B cell (primary cell): ENCODE measurements around the gene SECTM1. TPM values are rescaled to one million over a fixed set of nuclear protein-coding genes. Genes with fewer than 3 reads are reported as not detected.

ENCODE experiments used
- ATAC-seq: fragments of 200-7000 bp; cut with Tn5 transposase; one replicate; pipeline ENCODE4 v1.10.0; 2021; ENCODE audit warnings: low read depth, mild to moderate bottlenecking, moderate number of reproducible peaks, moderate library complexity
- CTCF ChIA-PET: fragments of 350-600 bp; sonication (Branson Sonifier 250); formaldehyde crosslinking; loops from one replicate; lab custom pipeline; 2021; ENCODE audit warnings: antibody characterized with exemption, inconsistent platforms; lab: Charles Lee
- POLR2A ChIA-PET: fragments of 350-600 bp; sonication (Branson Sonifier 250); formaldehyde crosslinking; loops from one replicate; lab custom pipeline; 2021; ENCODE audit warnings: antibody characterized with exemption; lab: Charles Lee
- DNase-seq: peaks from one replicate; pipeline ENCODE4 v3.0.0; 2013
- H2AFZ ChIP-seq: 2 replicates; pipeline ENCODE4 v1.6.1; 2012; ENCODE audit warnings: mild to moderate bottlenecking, low read depth, low read length; ENCODE audit not compliant: insufficient read depth, poor library complexity, severe bottlenecking
- H3K27ac ChIP-seq, 2 donors: 1 replicate in 1 of 2; 2 replicates in 1 of 2; pipeline ENCODE4 v1.5.1; 2012 to 2013; ENCODE audit warnings: low read length in 2 of 2, mild to moderate bottlenecking in 2 of 2, moderate library complexity in 1 of 2
- H3K27me3 ChIP-seq, 4 experiments: fragments of 200-600 bp in 1 of 4; sonication (generic) in 1 of 4; replicated peaks in 1 of 4; 1 replicate in 2 of 4; 2 replicates in 2 of 4; pipeline versions ENCODE4 v1.6.1 to v1.7.0; 2013 to 2016; ENCODE audit warnings: low read length in 3 of 4, mild to moderate bottlenecking in 2 of 4, mixed read lengths in 1 of 4, moderate library complexity in 1 of 4; ENCODE audit not compliant: insufficient read depth in 4 of 4, control insufficient read depth in 3 of 4; ENCODE audit errors: control extremely low read depth in 1 of 4
- H3K36me3 ChIP-seq, 2 experiments: replicated peaks in 1 of 2; 1 replicate in 1 of 2; 2 replicates in 1 of 2; pipeline versions ENCODE4 v1.6.1 to v1.7.1; 2013; ENCODE audit warnings: low read length in 1 of 2; ENCODE audit not compliant: insufficient read depth in 2 of 2, control insufficient read depth in 1 of 2; ENCODE audit errors: control extremely low read depth in 1 of 2, extremely low read depth in 1 of 2
- H3K4me1 ChIP-seq, 2 donors: fragments of 200-600 bp in 1 of 2; sonication (generic) in 1 of 2; 1 replicate in 1 of 2; 2 replicates in 1 of 2; pipeline versions ENCODE4 v1.5.1 to v1.6.1; 2013 to 2017; ENCODE audit warnings: low read length in 2 of 2; ENCODE audit not compliant: control insufficient read depth in 2 of 2, insufficient read depth in 2 of 2
- H3K4me2 ChIP-seq: replicated peaks from 2 replicates; pipeline ENCODE3; 2012; ENCODE audit warnings: mild to moderate bottlenecking, low read depth, low read length; ENCODE audit not compliant: poor library complexity, severe bottlenecking
- H3K4me3 ChIP-seq, 5 experiments: fragments of 200-600 bp in 1 of 5; sonication (generic) in 1 of 5; 1 replicate in 3 of 5; 2 replicates in 2 of 5; pipeline versions ENCODE4 v1.5.1 to v1.7.0; 2011 to 2016; ENCODE audit warnings: low read length in 4 of 5, mild to moderate bottlenecking in 4 of 5, low read depth in 2 of 5, control low read depth in 1 of 5, moderate library complexity in 1 of 5; ENCODE audit not compliant: insufficient read depth in 1 of 5; ENCODE audit errors: control extremely low read depth in 1 of 5, extremely low read depth in 1 of 5
- H3K79me2 ChIP-seq: fragments of 200-600 bp; sonication (generic); one replicate; pipeline ENCODE4 v1.6.0; 2016; ENCODE audit warnings: low read length; ENCODE audit not compliant: control insufficient read depth, insufficient read depth
- H3K9ac ChIP-seq: fragments of 200-600 bp; sonication (generic); 2 replicates; pipeline ENCODE4 v1.6.1; 2017; ENCODE audit warnings: mild to moderate bottlenecking, low read length, moderate library complexity
- H3K9me3 ChIP-seq, 3 donors: one replicate each; pipeline versions ENCODE4 v1.6.1 to v1.7.1; 2013; ENCODE audit warnings: low read length in 2 of 3; ENCODE audit not compliant: control insufficient read depth in 2 of 3, insufficient read depth in 1 of 3; ENCODE audit errors: control extremely low read depth in 1 of 3
- H4K20me1 ChIP-seq: 2 replicates; pipeline ENCODE4 v1.6.0; 2012; ENCODE audit warnings: mild to moderate bottlenecking, low read length; ENCODE audit not compliant: insufficient read depth, control insufficient read depth, poor library complexity, severe bottlenecking
- H3K27ac Mint-ChIP-seq: one replicate; pipeline ENCODE4 v1.8.0; 2021; ENCODE audit warnings: mixed read lengths
- H3K27me3 Mint-ChIP-seq: one replicate; pipeline ENCODE4 v1.8.0; 2021; ENCODE audit warnings: mixed read lengths
- H3K4me1 Mint-ChIP-seq: one replicate; pipeline ENCODE4 v1.8.0; 2021; ENCODE audit warnings: mixed read lengths
- H3K4me3 Mint-ChIP-seq: one replicate; pipeline ENCODE4 v1.8.0; 2021; ENCODE audit warnings: mixed read lengths
- H3K9me3 Mint-ChIP-seq: one replicate; pipeline ENCODE4 v1.8.0; 2022; ENCODE audit warnings: mixed read lengths; ENCODE audit not compliant: insufficient read depth
- CTCF ChIP-seq: fragments of 200-600 bp; IDR thresholded peaks from one replicate; pipeline ENCODE4 v1.8.0; 2022; ENCODE audit warnings: antibody characterized with exemption, mild to moderate bottlenecking
- EZH2 ChIP-seq: IDR thresholded peaks from 2 replicates; pipeline ENCODE4 v1.6.1; 2012; ENCODE audit warnings: borderline replicate concordance, low read depth, mild to moderate bottlenecking, moderate library complexity, low read length; ENCODE audit not compliant: insufficient read depth, poor library complexity, severe bottlenecking
- WGBS: methylation state at CpG from one replicate; pipeline ENCODE4 v1.1.5; 2013; ENCODE audit warnings: missing lambda C conversion rate; ENCODE audit not compliant: insufficient coverage; 5-methylcytosine and 5-hydroxymethylcytosine counted together
- intact Hi-C: fragments of 100-400 bp; cut with micrococcal nuclease; formaldehyde crosslinking; loops from one replicate; pipeline ENCODE4 v1.10.0; 2022
- polyA plus RNA-seq: library from polyadenylated mRNA; depleted of rRNA; stranded (reverse); fragments of >200 nt; gene quantifications from 2 replicates; pipeline ENCODE4 v1.2.3, GENCODE V29; 2012
- total RNA-seq, 2 donors: library from RNA; stranded (reverse); fragments of 120-200 nt in 1 of 2; gene quantifications; 1 replicate in 1 of 2; 2 replicates in 1 of 2; pipeline versions ENCODE4 v1.2.3 to v1.2.4, GENCODE V29; 2013 to 2022

SECTM1 gene
- total and polyA plus RNA-seq, 2 donors (not counting 1 experiment from before 2014, with no cell fraction given) = 0.17 to 1.2 TPM

- H3K27ac Mint-ChIP-seq = no peak overlapping the region
- H3K9me3 ChIP-seq = no peaks in the 10 kb centered on the region
These were observed 47.5 kb upstream of the SECTM1 start for GRCh38 chr17:82380860-82381702.

More at GRCh38 chr17:82380860-82381702, 47.5 kb upstream of the SECTM1 start:
- CTCF ChIA-PET = no interaction called here
- Mint-ChIP-seq H3K4me1 (peaks cover 2% of the 10 kb centered on the region), H3K4me3 (no peak overlapping the region), H3K9me3 (no peaks in the 10 kb centered on the region), H3K27me3 (peaks cover 18% of the 10 kb centered on the region)
- 74% methylated on average over 16 of the region's 23 CpGs for WGBS
- intact Hi-C loops = no loop called here
- H2AFZ ChIP-seq = no peak overlapping the region
- H3K27me3 ChIP-seq = peaks cover 0 to 44% (median 4%) of the 10 kb centered on the region in 4 experiments
- no peaks in the 10 kb centered on the region for H3K4me1 ChIP-seq
- ATAC-seq = no peak
- TF ChIP-seq CTCF (no peak), EZH2 (no peak)
- no peak overlapping the region for H3K4me2 ChIP-seq
- DNase-seq = no peak
- POLR2A ChIA-PET = no interaction called here
- no peaks in the 10 kb centered on the region for H3K36me3 ChIP-seq
- no peaks in the 10 kb centered on the region for H3K79me2 ChIP-seq
- no peak overlapping the region for H3K4me3 ChIP-seq
- no peaks in the 10 kb centered on the region for H4K20me1 ChIP-seq
- H3K27ac ChIP-seq = no peak overlapping the region
- H3K9ac ChIP-seq = no peak overlapping the region
